Glomerular visceral epithelial cell (primary cell): ENCODE results near the gene PRDX1.

ENCODE experiments used
- DNase-seq: peaks from one replicate; pipeline ENCODE4 v3.0.0-alpha.2; 2016; ENCODE audit errors: extremely low spot score

Gene PRDX1

DNA sequence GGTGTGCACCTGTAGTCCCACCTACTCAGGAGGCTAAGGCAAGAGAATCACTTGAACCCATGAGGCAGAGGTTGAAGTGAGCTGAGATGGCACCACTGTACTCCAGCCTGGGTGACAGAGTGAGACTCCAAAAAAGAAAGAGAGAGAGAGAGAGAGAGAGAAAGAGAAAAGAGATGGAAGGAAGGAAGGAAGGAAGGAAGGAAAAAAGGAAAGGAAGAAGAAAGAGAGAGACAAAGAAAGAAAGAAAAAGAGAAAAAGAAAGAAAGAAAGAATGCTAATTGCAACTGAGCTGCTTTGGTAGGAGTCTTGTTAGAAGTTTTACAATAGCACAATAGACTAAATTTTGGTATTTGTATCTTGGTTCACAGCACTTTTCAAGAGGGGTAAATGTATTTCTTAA lies 56.4 kb downstream of the PRDX1 start:
- DNase-seq: no peak
